GM10248 (cell line): ENCODE data around the gene TES.

Experiments used
- CTCF ChIA-PET: fragments of 300-600 bp; sonication (Branson Sonifier 250); formaldehyde crosslinking; extraction: SDS; loops from one replicate; lab custom pipeline; 2021; ENCODE audit warnings: antibody characterized with exemption; lab: Yijun Ruan, JAX
- POLR2A ChIA-PET: fragments of 350-650 bp; sonication (Branson Sonifier 250); formaldehyde crosslinking; extraction: SDS; loops from one replicate; lab custom pipeline; 2020; ENCODE audit warnings: antibody characterized with exemption; lab: Yijun Ruan, JAX
- DNase-seq: peaks from one replicate; pipeline ENCODE4 v3.0.0; 2012; ENCODE audit errors: extremely low spot score
- CTCF ChIP-seq: IDR thresholded peaks from 2 replicates; pipeline ENCODE4 v1.5.1; 2012; ENCODE audit warnings: mild to moderate bottlenecking, low read depth; ENCODE audit errors: extremely low read depth, missing control alignments, control extremely low read depth

TES gene

GRCh38 chr7:116166156-116166555 lies 44.2 kb upstream of the TES start:
- no peak for TF ChIP-seq CTCF
- no peak for DNase-seq
- POLR2A ChIA-PET, result interaction anchor here (0.5 kb wide), 1 partner anchor 995 kb away, joined by 8 read pairs; no protein-coding TSS in a partner anchor
- CTCF ChIA-PET, result interaction anchor here (1.0 to 6.2 kb wide), 14 partner anchors 8 to 425 kb away, joined by 3 to 41 read pairs (median 4); no protein-coding TSS in a partner anchor

- CTCF ChIA-PET, result interaction anchor here (0.7 to 6.2 kb wide), 15 partner anchors 9 to 424 kb away, joined by 3 to 41 read pairs (median 3); no protein-coding TSS in a partner anchor
- DNase-seq, result no peak
- peak; percentile 9 for TF ChIP-seq CTCF
- POLR2A ChIA-PET, result no interaction called here
Measured at GRCh38 chr7:116167177-116167576, 43.2 kb upstream of the TES start.

GRCh38 chr7:116169060-116169459 lies 41.3 kb upstream of the TES start:
- DNase-seq, result no peak
- ChIA-PET CTCF (interaction anchor here (2.8 to 6.2 kb wide), 3 partner anchors 9 to 422 kb away, joined by 13 to 41 read pairs (median 21); no protein-coding TSS in a partner anchor), POLR2A (no interaction called here)
- no peak for TF ChIP-seq CTCF

GRCh38 chr7:116170180-116170579 lies 40.2 kb upstream of the TES start:
- TF ChIP-seq CTCF, result no peak
- ChIA-PET CTCF (interaction anchor here (0.8 to 6.2 kb wide), 13 partner anchors 8 to 421 kb away, joined by 3 to 67 read pairs (median 5); no protein-coding TSS in a partner anchor), POLR2A (interaction anchor here (0.6 kb wide), 1 partner anchor 46 kb away, joined by 3 read pairs; no protein-coding TSS in a partner anchor)
- DNase-seq, result no peak

GRCh38 chr7:116171094-116171493 lies 39.2 kb upstream of the TES start:
- CTCF ChIA-PET, result interaction anchor here (0.8 to 6.2 kb wide), 13 partner anchors 7 to 420 kb away, joined by 3 to 67 read pairs (median 5); no protein-coding TSS in a partner anchor
- POLR2A ChIA-PET, result no interaction called here
- no peak for DNase-seq
- TF ChIP-seq CTCF, result no peak

GRCh38 chr7:116172353-116172752 lies 38.0 kb upstream of the TES start:
- CTCF ChIA-PET, result interaction anchor here (0.7 to 5.4 kb wide), 22 partner anchors 9 to 660 kb away, joined by 3 to 67 read pairs (median 4); no protein-coding TSS in a partner anchor
- POLR2A ChIA-PET, result no interaction called here
- no peak for TF ChIP-seq CTCF
- no peak for DNase-seq
